Measurements from ENCODE around the gene AKIRIN2. TPM values are rescaled to one million over a fixed set of nuclear protein-coding genes. Genes with fewer than 3 reads are reported as not detected.
A peak's percentile ranks its signal among the peaks of the same experiment; 100 is the strongest.

AKIRIN2 gene
- total RNA-seq, 4 donors from 2014 or later, result 17.4 to 24.0 (median 21.7) TPM

DNA sequence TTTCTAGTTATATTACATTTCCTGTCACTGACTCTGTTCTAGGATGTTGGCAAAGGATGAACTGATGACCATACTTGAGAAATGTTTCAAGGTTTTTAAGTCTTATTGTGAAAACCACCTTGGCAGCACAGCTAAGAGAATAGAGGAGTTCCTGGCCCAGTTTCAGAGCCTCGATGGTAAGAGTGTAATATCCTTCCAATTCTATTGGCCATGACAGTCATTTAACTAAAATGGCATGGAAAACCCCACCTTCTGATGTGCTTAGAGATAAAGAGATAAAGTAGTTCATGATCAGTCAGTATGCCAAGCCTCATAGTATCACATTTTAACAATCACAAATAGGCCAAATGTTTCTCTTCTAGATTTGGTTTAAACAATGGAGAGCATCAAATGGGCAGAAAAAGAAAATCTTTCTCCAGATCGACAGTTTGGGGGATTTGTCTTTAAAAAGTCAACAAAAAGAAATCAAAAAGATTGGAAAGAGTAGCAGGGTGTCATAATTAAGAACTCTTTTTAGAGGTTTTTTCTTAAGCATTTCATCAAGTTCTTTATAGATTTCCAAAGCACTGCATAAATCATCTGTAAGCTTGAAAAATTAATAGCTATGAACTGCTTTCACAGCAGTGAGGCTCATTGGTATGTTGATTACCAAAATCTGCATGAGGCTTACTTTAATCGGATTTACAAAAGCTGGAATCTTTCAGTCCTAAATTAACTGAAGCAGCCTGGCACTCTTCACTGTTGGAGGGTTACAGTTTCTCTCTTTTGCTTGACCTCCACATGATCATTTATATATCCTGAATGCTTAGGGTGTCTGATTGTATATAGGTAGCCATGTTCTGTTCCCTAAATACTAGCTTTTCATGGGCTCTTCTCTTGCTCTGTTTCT is 48.7 kb downstream of the AKIRIN2 start:
- Histone ChIP-seq H3K27ac (replicated peaks in 1 of 4) (no peak overlapping the region), H3K4me3 (no peak overlapping the region), H3K36me3 (peaks cover 0 to 10% (median 4%) of the 10 kb centered on the region in 4 donors), H3K4me1 (peaks cover 0 to 4% (median 2%) of the 10 kb centered on the region in 4 donors), H3K27me3 (no peaks in the 10 kb centered on the region), H3K9me3 (no peaks in the 10 kb centered on the region)
- no peak for TF ChIP-seq POLR2AphosphoS5 (IDR thresholded peaks at IDR 0.05)
- TF ChIP-seq EP300 (IDR thresholded peaks at IDR 0.05), result no peak
- TF ChIP-seq, protein P1, sequence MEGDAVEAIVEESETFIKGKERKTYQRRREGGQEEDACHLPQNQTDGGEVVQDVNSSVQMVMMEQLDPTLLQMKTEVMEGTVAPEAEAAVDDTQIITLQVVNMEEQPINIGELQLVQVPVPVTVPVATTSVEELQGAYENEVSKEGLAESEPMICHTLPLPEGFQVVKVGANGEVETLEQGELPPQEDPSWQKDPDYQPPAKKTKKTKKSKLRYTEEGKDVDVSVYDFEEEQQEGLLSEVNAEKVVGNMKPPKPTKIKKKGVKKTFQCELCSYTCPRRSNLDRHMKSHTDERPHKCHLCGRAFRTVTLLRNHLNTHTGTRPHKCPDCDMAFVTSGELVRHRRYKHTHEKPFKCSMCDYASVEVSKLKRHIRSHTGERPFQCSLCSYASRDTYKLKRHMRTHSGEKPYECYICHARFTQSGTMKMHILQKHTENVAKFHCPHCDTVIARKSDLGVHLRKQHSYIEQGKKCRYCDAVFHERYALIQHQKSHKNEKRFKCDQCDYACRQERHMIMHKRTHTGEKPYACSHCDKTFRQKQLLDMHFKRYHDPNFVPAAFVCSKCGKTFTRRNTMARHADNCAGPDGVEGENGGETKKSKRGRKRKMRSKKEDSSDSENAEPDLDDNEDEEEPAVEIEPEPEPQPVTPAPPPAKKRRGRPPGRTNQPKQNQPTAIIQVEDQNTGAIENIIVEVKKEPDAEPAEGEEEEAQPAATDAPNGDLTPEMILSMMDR (IDR thresholded peaks at IDR 0.05), result no peak
- no peak for TF ChIP-seq POLR2A (IDR thresholded peaks at IDR 0.05; ENCODE audit: low read depth)
- intact Hi-C loops (cut with DNase I), result no loop called here
- WGBS, result 64% methylated on average over 3 of the region's 3 CpGs
- DNase-seq (ENCODE audit: extremely low spot score), result no peak

DNA sequence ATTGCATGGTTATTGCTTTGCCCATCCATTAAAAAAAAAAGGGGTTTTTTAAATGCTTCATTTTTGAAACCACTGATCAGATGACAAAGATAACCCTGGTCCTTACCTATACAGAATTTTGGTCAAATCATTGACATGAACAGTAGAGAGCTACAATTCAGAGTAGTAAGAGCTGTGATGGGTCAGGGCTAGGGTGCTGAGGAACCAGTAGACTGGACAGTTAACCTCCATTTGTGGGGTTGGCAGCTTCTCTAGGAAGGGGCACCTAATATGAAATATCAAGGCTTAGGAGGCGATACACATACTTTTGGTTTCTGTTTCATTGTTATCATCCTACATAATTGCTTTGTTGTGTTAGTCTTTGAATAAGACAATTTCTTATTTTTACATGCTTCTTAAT is 57.0 kb downstream of the AKIRIN2 start:
- 81% methylated on average over 1 of the region's 1 CpG for WGBS
- no peak overlapping the region for H3K27ac ChIP-seq (replicated peaks in 1 of 4)
- no peak for DNase-seq (ENCODE audit: extremely low spot score)
- H3K36me3 ChIP-seq, result peaks cover 0 to 18% (median 5%) of the 10 kb centered on the region in 4 donors
- intact Hi-C loops (cut with DNase I), result no loop called here
- no peaks in the 10 kb centered on the region for H3K27me3 ChIP-seq
- no peak for TF ChIP-seq POLR2A (IDR thresholded peaks at IDR 0.05; ENCODE audit: low read depth)
- TF ChIP-seq EP300 (IDR thresholded peaks at IDR 0.05), result no peak
- TF ChIP-seq POLR2AphosphoS5 (IDR thresholded peaks at IDR 0.05), result no peak
- TF ChIP-seq, protein P1 (IDR thresholded peaks at IDR 0.05), result no peak
- H3K4me1 ChIP-seq, result no peaks in the 10 kb centered on the region
- H3K9me3 ChIP-seq, result no peaks in the 10 kb centered on the region
- H3K4me3 ChIP-seq, result peak overlapping the region in 1 of 4 donors; percentile 6

DNA sequence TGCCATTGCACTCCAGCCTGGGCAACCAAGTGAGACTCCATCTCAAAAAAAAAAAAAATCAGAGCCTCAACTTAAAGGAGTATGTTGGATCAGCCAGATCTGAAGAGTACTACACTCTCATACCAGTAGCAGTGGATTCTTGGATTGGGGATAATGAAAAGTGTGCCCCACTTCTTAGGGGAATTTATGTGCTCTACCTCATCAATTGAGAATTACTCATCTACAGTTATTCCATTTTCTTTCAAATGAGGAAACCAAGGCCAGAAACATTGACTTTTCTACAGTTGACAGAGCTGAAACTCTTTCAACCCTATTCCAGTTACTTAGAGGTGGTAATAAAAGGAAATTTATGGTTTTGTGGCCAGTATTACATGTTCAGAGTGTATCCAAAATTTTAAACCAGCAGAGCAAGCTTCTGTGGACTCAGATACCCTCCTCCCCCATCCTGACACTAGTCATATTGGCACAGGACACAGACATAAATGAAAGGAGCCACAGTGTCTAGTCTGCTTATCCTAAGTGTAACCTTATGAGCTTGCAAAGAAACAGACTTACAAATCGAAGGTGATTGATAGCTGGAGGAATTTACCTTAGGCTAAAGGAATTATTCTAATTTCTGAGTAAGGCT is 60.9 kb downstream of the AKIRIN2 start:
- H3K27me3 ChIP-seq, result no peaks in the 10 kb centered on the region
- H3K27ac ChIP-seq (replicated peaks in 1 of 4), result no peak overlapping the region
- H3K36me3 ChIP-seq, result peaks cover 10 to 36% (median 19%) of the 10 kb centered on the region in 4 donors
- H3K4me3 ChIP-seq, result no peak overlapping the region
- intact Hi-C loops (cut with DNase I), result no loop called here
- WGBS, result 83% methylated on average over 1 of the region's 1 CpG
- no peak for DNase-seq (ENCODE audit: extremely low spot score)
- TF ChIP-seq, protein P1 (IDR thresholded peaks at IDR 0.05), result no peak
- TF ChIP-seq EP300 (IDR thresholded peaks at IDR 0.05), result no peak
- TF ChIP-seq POLR2A (IDR thresholded peaks at IDR 0.05; ENCODE audit: low read depth), result no peak
- no peak for TF ChIP-seq POLR2AphosphoS5 (IDR thresholded peaks at IDR 0.05)
- no peaks in the 10 kb centered on the region for H3K4me1 ChIP-seq
- H3K9me3 ChIP-seq, result no peaks in the 10 kb centered on the region

DNA sequence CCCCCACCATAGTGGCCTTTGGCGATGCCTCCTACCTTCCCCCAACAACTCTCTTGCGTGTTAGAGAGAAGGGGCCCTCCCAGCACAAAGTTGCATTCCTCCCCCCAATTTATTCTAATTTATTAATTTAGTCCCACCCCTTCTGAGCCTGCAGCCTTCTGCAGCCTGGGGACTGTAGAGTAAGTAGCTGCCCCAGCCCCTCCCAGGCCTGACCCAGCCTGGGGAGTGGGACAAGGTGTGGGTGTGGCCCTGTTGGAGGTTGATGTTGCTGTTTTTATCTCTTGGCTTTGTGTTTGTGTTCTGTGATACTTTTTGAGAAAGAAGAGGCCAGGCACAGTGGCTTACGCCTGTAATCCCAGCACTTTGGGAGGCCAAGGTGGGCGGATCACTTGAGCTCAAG is 62.7 kb downstream of the AKIRIN2 start:
- intact Hi-C loops (cut with DNase I), result no loop called here
- TF ChIP-seq POLR2AphosphoS5 (IDR thresholded peaks at IDR 0.05) (no peak), EP300 (IDR thresholded peaks at IDR 0.05) (no peak), POLR2A (IDR thresholded peaks at IDR 0.05; ENCODE audit: low read depth) (no peak)
- TF ChIP-seq, protein P1 (IDR thresholded peaks at IDR 0.05), result no peak
- no peak for DNase-seq (ENCODE audit: extremely low spot score)
- peaks cover 10 to 52% (median 24%) of the 10 kb centered on the region in 4 donors for H3K36me3 ChIP-seq
- H3K4me3 ChIP-seq, result no peak overlapping the region
- H3K4me1 ChIP-seq, result no peaks in the 10 kb centered on the region
- H3K27me3 ChIP-seq, result no peaks in the 10 kb centered on the region
- H3K27ac ChIP-seq (replicated peaks in 1 of 4), result no peak overlapping the region
- 97% methylated on average over 4 of the region's 4 CpGs for WGBS
- no peaks in the 10 kb centered on the region for H3K9me3 ChIP-seq
